SK-N-MC (cell line): ENCODE data around the gene ARVCF.

ENCODE experiments used
- EZH2 ChIP-seq: fragments of 200-600 bp; sonication (generic); IDR thresholded peaks from one replicate; pipeline ENCODE4 v1.6.1; 2017; ENCODE audit warnings: antibody characterized with exemption
- FOXP2 ChIP-seq: optimal IDR thresholded peaks from 2 replicates; pipeline ENCODE3; 2011; ENCODE audit warnings: mild to moderate bottlenecking, moderate library complexity; ENCODE audit not compliant: insufficient read depth; ENCODE audit errors: extremely low read length, control extremely low read depth
- POLR2AphosphoS5 ChIP-seq: IDR thresholded peaks from 2 replicates; pipeline ENCODE4 v1.6.1; 2012; ENCODE audit warnings: mild to moderate bottlenecking, low read depth, low read length, borderline replicate concordance

DNA sequence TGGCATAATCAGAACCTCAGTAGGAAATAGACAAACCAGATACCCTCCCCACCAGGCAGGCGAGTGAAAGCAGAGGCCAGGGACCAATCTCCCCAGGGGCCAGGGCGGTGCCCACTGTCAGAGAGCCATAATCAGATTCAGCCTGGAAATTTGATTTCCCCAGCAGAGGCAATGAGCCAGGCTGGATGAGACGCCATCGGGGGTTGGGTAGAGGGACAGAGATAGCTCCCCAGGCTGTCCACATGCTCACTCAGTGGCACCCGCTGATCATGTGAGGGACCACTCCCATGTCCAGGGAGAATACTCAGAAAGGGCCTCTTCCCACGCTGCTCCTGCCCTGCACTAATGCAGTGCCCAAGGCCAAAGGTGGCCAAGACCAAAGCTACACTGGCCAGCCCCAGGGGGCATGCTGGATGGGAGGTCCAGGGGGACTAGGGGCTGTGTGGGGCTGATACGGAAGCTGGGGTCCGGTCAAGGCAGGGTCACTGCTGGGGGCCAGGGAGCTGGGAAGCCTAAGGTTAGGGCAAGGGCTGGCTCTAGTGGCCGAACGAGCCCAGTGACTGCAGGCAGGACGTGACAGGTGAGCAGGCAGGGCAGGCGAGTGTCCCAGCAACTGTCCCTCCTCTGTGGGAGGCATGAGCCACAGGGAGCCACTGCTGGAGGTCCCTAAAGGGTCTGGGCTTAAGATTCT, 19.8 kb downstream of the ARVCF start:
- TF ChIP-seq EZH2 (no peak), POLR2AphosphoS5 (no peak), FOXP2 (no peak)
